Measurements from ENCODE around the gene EFL1.
"Not testable (repeated sequence)": the region's sequence is repeated elsewhere in the genome, so short reads cannot be mapped to it uniquely, and the experiment has no call there.

The EFL1 gene

DNA sequence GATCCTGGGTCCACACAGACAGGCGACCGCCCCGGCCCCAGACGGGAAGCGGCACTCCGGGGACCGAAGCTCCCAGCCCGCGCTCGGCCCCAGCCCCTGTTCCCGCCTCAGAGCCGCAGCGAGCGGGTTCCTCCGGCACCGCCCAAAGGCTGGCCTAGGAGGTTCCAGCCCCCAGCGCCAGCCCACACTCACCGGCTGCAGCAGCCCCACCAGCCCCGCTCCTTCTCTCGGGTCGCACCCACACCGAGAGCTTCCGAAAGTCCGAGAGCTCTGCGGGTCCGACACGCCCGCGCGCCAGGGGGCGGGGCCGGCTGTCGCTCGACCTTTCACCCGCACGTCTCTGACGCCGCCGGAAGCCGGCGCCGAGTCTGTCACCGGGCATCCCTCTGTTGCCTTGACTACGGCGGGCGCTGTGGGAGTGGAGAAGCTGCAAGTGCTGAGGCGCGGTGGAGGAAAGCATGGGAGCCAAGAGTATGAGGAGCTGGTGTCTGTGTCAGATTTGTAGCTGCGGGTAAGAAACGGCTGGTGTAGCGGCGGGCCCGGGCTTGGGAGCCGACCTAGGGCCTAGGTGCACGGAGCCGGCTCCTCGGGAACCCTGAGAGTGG, at the start of gene EFL1, which contains the start of gene SAXO2:
EFL1 (minus strand) TSS at position 313 of the 605 bp plus-strand sequence. CDS start 956 bp downstream, outside the sequence.
SAXO2 (plus strand) TSS at position 397 of the 605 bp plus-strand sequence; CDS start at position 459, 62 bp downstream.
- peak; percentile 96 for DNase-seq (ENCODE audit: low spot score)
- Histone ChIP-seq H3K4me3 (peak within 1 kb of the TSS; percentile 96), H3K27ac (peak within 1 kb of the TSS; percentile 27 to 83)
- TF ChIP-seq CTCF (IDR thresholded peaks at IDR 0.05): no peak

GRCh38 chr15:82311321-82311720, 48.8 kb upstream of the EFL1 start:
- not testable (repeated sequence) for H3K27ac ChIP-seq, H3K4me3 ChIP-seq
- peak; percentile 8 for DNase-seq (ENCODE audit: low spot score)

DNA sequence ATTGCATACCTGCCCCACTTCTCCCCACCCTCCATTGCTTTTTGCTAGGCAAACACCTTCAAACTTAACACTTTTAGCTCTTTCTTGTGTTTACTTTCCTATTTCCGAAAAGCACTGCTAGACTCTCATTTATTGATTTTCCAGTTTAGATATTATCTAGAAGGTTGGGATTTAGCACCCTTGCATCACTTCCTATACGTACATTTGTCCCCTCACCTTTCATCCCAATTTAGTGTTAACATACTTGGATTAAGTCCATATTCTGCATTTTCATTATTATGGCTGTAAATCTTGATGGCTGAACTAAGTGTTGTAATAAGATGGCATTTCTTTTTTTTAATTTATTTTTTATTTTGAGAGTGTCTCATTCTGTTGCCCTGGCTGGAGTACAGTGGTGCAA, 47.3 kb upstream of the EFL1 start:
- no peak for TF ChIP-seq CTCF (IDR thresholded peaks at IDR 0.05)
- no peak for DNase-seq (ENCODE audit: low spot score)
- no peak overlapping the region for H3K27ac ChIP-seq
- no peak overlapping the region for H3K4me3 ChIP-seq

GRCh38 chr15:82307714-82308081, 45.2 kb upstream of the EFL1 start:
- no peak for TF ChIP-seq CTCF (IDR thresholded peaks at IDR 0.05)
- Histone ChIP-seq H3K4me3 (no peak overlapping the region), H3K27ac (no peak overlapping the region)
- no peak for DNase-seq (ENCODE audit: low spot score)

DNA sequence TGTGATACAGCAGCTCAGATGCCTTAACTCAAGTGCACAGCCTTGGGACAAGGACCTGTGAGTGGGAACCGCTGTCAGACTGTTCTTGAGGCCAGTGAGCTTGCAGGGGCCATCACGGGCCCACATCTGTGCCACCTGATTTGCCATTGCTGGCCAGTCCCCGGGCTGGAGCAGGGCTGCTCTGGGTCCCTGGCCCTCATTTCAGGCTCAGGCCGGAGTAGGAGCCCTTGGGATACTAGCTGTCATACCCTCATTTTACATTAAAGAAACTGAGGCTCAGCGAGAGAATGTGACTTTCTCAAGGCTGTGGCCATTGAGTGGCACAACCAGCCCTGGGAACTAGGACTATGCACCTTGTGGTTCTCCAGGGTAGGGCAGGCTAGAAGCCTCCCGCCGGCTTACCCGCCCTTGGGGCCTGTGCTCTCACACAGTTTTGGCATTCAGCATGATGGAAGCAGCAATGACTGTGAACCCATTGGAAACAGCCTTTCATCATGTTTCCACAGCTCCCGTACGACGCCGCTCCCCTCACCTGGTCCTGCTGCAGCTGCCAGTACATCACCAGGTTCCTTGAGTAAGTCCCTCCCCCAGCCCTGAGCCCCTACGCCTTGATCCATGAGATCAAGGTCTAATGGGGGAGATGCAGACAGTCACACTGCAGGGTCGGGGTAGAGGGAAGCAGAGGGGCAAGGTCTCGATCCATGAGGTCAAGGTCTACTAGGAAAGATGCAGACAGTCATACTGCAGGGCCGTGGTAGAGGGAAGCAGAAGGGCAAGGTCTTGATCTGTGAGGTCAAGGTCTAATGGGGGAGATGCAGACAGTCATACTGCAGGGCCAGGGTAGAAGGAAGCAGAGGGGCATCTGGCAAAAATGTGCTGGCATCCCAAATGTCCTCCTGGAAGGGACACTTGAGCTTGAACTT, 44.5 kb upstream of the EFL1 start:
- no peak for DNase-seq (ENCODE audit: low spot score)
- Histone ChIP-seq H3K4me3 (no peak overlapping the region), H3K27ac (no peak overlapping the region)
- TF ChIP-seq CTCF (IDR thresholded peaks at IDR 0.05): no peak

DNA sequence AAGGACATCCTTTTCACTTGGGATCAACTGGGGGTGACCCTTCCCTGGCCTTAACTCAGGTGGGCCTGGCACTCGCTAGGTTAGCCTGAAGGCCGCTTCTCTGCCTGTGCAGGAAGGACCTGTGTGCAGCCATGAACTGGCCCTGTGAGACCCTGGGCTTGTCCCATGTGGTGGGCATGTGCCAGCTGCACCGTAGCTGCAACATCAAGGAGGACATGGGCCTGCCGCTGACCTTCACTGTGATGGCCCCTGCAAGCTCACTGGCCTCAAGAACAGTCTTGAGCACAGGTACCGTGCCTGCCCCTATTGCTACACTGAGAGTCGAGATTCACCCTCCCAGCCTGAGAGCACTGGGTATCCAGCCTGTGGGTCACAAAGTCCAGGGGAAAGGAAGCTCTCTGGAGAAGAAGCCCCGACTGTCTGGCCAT, 43.1 kb upstream of the EFL1 start:
- no peak for DNase-seq (ENCODE audit: low spot score)
- TF ChIP-seq CTCF (IDR thresholded peaks at IDR 0.05): no peak
- H3K4me3 ChIP-seq: no peak overlapping the region

GRCh38 chr15:82304778-82305090, 42.2 kb upstream of the EFL1 start:
- no peak overlapping the region for H3K4me3 ChIP-seq
- no peak for TF ChIP-seq CTCF (IDR thresholded peaks at IDR 0.05)
- no peak for DNase-seq (ENCODE audit: low spot score)
- H3K27ac ChIP-seq: no peak overlapping the region

More for the DNA sequence above, 43.1 kb upstream of the EFL1 start:
- H3K27ac ChIP-seq: no peak overlapping the region
